GM23338 (cell line): ENCODE results near the gene SLC38A8. TPM values are rescaled to one million over a fixed set of nuclear protein-coding genes. Genes with fewer than 3 reads are reported as not detected.

Experiments
- ATAC-seq: fragments of 200-7000 bp; cut with Tn5 transposase; 3 replicates; pipeline ENCODE4 v1.9.1; 2020
- DNase-seq: peaks from one replicate; pipeline ENCODE4 v3.0.0-alpha.2; 2015; ENCODE audit warnings: low spot score
- H2AFZ ChIP-seq: fragments of 200-600 bp; sonication (generic); 2 replicates; pipeline ENCODE4 v1.8.0; 2016; ENCODE audit warnings: antibody characterized with exemption, mild to moderate bottlenecking, moderate library complexity
- H3F3A ChIP-seq: fragments of 200-600 bp; sonication (generic); replicated peaks from 2 replicates; pipeline ENCODE4 v1.8.0; 2017; ENCODE audit warnings: antibody characterized with exemption, mixed run types, low read depth
- H3K27ac ChIP-seq: fragments of 200-600 bp; sonication (generic); 2 replicates; pipeline ENCODE4 v1.6.1; 2016; ENCODE audit warnings: low read depth
- H3K27me3 ChIP-seq: fragments of 200-600 bp; sonication (generic); 2 replicates; pipeline ENCODE4 v1.8.0; 2016; ENCODE audit warnings: mild to moderate bottlenecking, mixed run types, moderate library complexity; ENCODE audit not compliant: insufficient read depth
- H3K36me3 ChIP-seq: fragments of 200-600 bp; sonication (generic); 2 replicates; pipeline ENCODE4 v1.8.0; 2016; ENCODE audit warnings: mild to moderate bottlenecking; ENCODE audit not compliant: insufficient read depth
- H3K4me1 ChIP-seq: fragments of 200-600 bp; sonication (generic); 2 replicates; pipeline ENCODE4 v1.8.0; 2016; ENCODE audit warnings: mild to moderate bottlenecking, moderate library complexity; ENCODE audit not compliant: insufficient read depth
- H3K4me2 ChIP-seq: fragments of 200-600 bp; sonication (generic); 2 replicates; pipeline ENCODE4 v1.7.1; 2017; ENCODE audit warnings: mixed run types
- H3K4me3 ChIP-seq: fragments of 200-600 bp; sonication (generic); 2 replicates; pipeline ENCODE4 v1.6.1; 2016; ENCODE audit warnings: mixed run types
- H3K79me2 ChIP-seq: fragments of 200-600 bp; sonication (generic); replicated peaks from 2 replicates; pipeline ENCODE4 v1.8.0; 2017; ENCODE audit warnings: mild to moderate bottlenecking; ENCODE audit not compliant: insufficient read depth
- H3K9me2 ChIP-seq: fragments of 200-600 bp; sonication (generic); 2 replicates; pipeline ENCODE4 v1.8.0; 2017; ENCODE audit not compliant: insufficient read depth
- H4K20me1 ChIP-seq: fragments of 200-600 bp; sonication (generic); replicated peaks from 2 replicates; pipeline ENCODE4 v1.8.0; 2017; ENCODE audit warnings: mild to moderate bottlenecking; ENCODE audit not compliant: insufficient read depth
- H3K27ac Mint-ChIP-seq: 2 replicates; pipeline ENCODE4 v1.8.0; 2020; ENCODE audit warnings: inconsistent platforms, mild to moderate bottlenecking, moderate library complexity, mixed read lengths
- H3K27me3 Mint-ChIP-seq: 3 replicates; pipeline ENCODE4 v1.8.0; 2022; ENCODE audit warnings: low read depth, mild to moderate bottlenecking, moderate library complexity, mixed read lengths, inconsistent platforms; ENCODE audit not compliant: insufficient read depth, poor library complexity
- H3K36me3 Mint-ChIP-seq: 3 replicates; pipeline ENCODE4 v1.8.0; 2021; ENCODE audit warnings: low read depth, mild to moderate bottlenecking, inconsistent platforms, moderate library complexity, mixed read lengths
- H3K4me1 Mint-ChIP-seq: 3 replicates; pipeline ENCODE4 v1.8.0; 2020; ENCODE audit warnings: mild to moderate bottlenecking, inconsistent platforms, mixed read lengths
- H3K4me3 Mint-ChIP-seq: 3 replicates; pipeline ENCODE4 v1.8.0; 2021; ENCODE audit warnings: moderate library complexity, mild to moderate bottlenecking, inconsistent platforms, mixed read lengths
- H3K9me3 Mint-ChIP-seq: 3 replicates; pipeline ENCODE4 v1.8.0; 2020; ENCODE audit warnings: moderate library complexity, mild to moderate bottlenecking, inconsistent platforms, mixed read lengths
- JUNB ChIP-seq: IDR thresholded peaks from one replicate; pipeline ENCODE4 v1.6.1; 2016; ENCODE audit warnings: antibody characterized with exemption; ENCODE audit not compliant: unreplicated experiment
- STAT1 ChIP-seq: IDR thresholded peaks from one replicate; pipeline ENCODE4 v1.6.1; 2016; ENCODE audit warnings: antibody characterized with exemption; ENCODE audit not compliant: unreplicated experiment
- ZNF114 ChIP-seq: fragments of 250-450 bp; sonication (Bioruptor Pico); IDR thresholded peaks from 2 replicates; pipeline ENCODE4 v1.5.0; 2020; ENCODE audit warnings: mild to moderate bottlenecking, moderate library complexity
- polyA plus RNA-seq: library from polyadenylated mRNA; unstranded; fragments of >200 nt; fragmentation: Nextera tagmentation; extraction: Ambion mirVana; gene quantifications from 2 replicates; pipeline ENCODE4 v1.2.1, GENCODE V29; 2016
- total RNA-seq: library from RNA; depleted of rRNA; stranded (reverse); fragments of >200 nt; shearing (Covaris generic); gene quantifications from 2 replicates; pipeline ENCODE4 v1.2.3, GENCODE V29; 2014
- TF ChIP-seq, protein P1 (sequence below): IDR thresholded peaks from one replicate; pipeline ENCODE4 v1.6.1; 2018; ENCODE audit warnings: antibody characterized with exemption; ENCODE audit not compliant: unreplicated experiment

Gene SLC38A8
- total and polyA plus RNA-seq, 2 experiments from 2014 or later, result not detected

DNA sequence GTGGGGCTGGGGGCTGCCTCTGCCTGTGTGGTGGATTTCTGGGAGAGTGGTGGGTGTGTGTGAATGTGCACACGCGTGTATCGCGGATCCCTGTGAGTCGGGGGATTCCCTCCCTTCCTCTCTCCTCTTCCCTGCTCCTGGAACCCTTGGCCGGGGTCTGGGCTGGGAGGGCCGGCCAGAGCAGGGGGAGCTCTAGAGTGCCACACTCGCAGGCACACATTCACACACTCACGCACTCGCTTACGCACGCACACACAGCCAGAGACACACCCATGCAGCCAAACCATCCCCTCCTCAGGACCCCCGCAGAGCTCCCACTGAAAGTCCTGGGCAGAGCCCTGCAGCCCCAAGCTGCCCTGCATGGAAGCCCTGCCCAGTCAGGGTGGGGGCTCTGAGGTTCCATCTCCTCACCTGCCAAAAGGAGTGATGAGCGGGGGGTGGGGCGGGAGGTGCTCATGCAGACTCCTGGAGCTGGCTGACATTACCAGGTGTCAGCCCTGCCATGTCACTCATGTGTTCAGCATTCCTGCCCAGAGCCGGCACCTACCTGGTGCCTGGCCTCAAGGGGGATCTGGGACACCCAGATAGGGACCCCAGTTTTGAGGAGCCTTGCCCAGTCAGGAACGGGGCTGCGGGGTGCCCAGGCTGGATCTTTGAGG is 72.7 kb downstream of the SLC38A8 start:
- peaks cover 9% of the 10 kb centered on the region for H3K4me1 Mint-ChIP-seq
- DNase-seq (no peak), ATAC-seq (peak; percentile 18)
- H3K27ac ChIP-seq, result no peak overlapping the region
- peak overlapping the region; percentile 63 for H3K4me3 Mint-ChIP-seq
- H3K27me3 Mint-ChIP-seq, result peaks cover 23% of the 10 kb centered on the region
- no peaks in the 10 kb centered on the region for H3F3A ChIP-seq
- H4K20me1 ChIP-seq, result no peaks in the 10 kb centered on the region
- H3K4me2 ChIP-seq, result peak overlapping the region; percentile 88; the same call in 1 of the 2 replicates
- no peak overlapping the region for H2AFZ ChIP-seq
- H3K27ac Mint-ChIP-seq, result no peak overlapping the region
- peaks cover 3% of the 10 kb centered on the region; the same call in 2 of the 3 replicates for H3K9me3 Mint-ChIP-seq
- TF ChIP-seq, protein P1, sequence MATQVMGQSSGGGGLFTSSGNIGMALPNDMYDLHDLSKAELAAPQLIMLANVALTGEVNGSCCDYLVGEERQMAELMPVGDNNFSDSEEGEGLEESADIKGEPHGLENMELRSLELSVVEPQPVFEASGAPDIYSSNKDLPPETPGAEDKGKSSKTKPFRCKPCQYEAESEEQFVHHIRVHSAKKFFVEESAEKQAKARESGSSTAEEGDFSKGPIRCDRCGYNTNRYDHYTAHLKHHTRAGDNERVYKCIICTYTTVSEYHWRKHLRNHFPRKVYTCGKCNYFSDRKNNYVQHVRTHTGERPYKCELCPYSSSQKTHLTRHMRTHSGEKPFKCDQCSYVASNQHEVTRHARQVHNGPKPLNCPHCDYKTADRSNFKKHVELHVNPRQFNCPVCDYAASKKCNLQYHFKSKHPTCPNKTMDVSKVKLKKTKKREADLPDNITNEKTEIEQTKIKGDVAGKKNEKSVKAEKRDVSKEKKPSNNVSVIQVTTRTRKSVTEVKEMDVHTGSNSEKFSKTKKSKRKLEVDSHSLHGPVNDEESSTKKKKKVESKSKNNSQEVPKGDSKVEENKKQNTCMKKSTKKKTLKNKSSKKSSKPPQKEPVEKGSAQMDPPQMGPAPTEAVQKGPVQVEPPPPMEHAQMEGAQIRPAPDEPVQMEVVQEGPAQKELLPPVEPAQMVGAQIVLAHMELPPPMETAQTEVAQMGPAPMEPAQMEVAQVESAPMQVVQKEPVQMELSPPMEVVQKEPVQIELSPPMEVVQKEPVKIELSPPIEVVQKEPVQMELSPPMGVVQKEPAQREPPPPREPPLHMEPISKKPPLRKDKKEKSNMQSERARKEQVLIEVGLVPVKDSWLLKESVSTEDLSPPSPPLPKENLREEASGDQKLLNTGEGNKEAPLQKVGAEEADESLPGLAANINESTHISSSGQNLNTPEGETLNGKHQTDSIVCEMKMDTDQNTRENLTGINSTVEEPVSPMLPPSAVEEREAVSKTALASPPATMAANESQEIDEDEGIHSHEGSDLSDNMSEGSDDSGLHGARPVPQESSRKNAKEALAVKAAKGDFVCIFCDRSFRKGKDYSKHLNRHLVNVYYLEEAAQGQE, result no peak
- no peak for TF ChIP-seq JUNB
- no peak for TF ChIP-seq STAT1
- H3K79me2 ChIP-seq, result no peaks in the 10 kb centered on the region
- no peaks in the 10 kb centered on the region for H3K9me2 ChIP-seq
- no peaks in the 10 kb centered on the region for H3K36me3 ChIP-seq
- no peaks in the 10 kb centered on the region; the same call in 1 of the 2 replicates for H3K4me1 ChIP-seq
- no peaks in the 10 kb centered on the region for H3K36me3 Mint-ChIP-seq
- H3K27me3 ChIP-seq, result peaks cover 13% of the 10 kb centered on the region
- peak overlapping the region; percentile 68 for H3K4me3 ChIP-seq

DNA sequence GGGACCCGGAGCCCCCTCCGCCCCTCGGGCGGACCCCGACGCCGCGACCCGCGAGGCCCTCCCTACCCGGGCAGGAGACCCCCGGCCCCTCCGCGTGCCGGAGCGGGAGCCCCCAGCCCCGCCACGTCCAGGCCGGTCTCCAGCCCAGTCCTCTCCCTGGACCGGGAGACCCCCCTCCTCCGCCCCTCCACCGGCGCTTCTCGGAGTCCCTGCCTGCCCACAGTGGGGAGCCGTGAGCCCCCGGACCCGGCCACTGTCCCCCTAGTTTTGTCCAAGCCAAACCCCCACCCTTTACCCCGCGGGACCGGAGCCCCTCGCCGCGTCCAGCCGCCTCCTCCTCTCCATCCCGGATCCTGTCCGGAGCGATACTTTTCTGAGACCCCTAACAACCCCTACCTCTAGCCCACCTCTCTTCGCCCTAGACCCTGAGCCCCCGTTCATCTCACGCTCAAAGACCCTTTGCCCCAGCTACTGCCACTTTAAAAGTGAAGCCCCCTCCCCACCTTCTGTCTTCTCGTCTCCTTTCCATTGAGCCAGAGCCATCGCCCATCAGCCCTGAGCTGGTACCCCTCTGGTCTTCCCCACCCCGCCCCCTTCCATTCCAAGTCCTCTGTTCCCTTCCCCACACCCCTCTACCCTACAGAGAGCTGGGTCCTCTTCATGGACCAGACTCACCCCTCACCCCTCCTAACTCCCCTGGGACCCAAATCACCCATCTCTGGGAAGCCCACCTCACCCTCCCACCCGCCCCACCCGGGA is 73.5 kb downstream of the SLC38A8 start:
- no peaks in the 10 kb centered on the region for H4K20me1 ChIP-seq
- H3K27me3 ChIP-seq, result peaks cover 13% of the 10 kb centered on the region
- no peaks in the 10 kb centered on the region; the same call in 1 of the 2 replicates for H3K4me1 ChIP-seq
- no peaks in the 10 kb centered on the region for H3F3A ChIP-seq
- DNase-seq, result peak; percentile 62
- peak; percentile 47 for ATAC-seq
- Mint-ChIP-seq H3K36me3 (no peaks in the 10 kb centered on the region), H3K27ac (no peak overlapping the region), H3K4me1 (peaks cover 9% of the 10 kb centered on the region), H3K4me3 (peak overlapping the region; percentile 77), H3K27me3 (peaks cover 20% of the 10 kb centered on the region), H3K9me3 (peaks cover 3% of the 10 kb centered on the region; the same call in 2 of the 3 replicates)
- peak overlapping the region; percentile 68 for H3K4me3 ChIP-seq
- H3K27ac ChIP-seq, result no peak overlapping the region
- no peaks in the 10 kb centered on the region for H3K36me3 ChIP-seq
- H2AFZ ChIP-seq, result peak overlapping the region; percentile 84; the same call in 1 of the 2 replicates
- no peaks in the 10 kb centered on the region for H3K9me2 ChIP-seq
- peak overlapping the region; percentile 88 for H3K4me2 ChIP-seq
- TF ChIP-seq ZNF114, result no peak
- no peaks in the 10 kb centered on the region for H3K79me2 ChIP-seq
